GM19452 (cell line): ENCODE measurements around the gene ATP6V1G2.
"Not testable (repeated sequence)": the region's sequence is repeated elsewhere in the genome, so short reads cannot be mapped to it uniquely, and the experiment has no call there.

Source experiments
- ATAC-seq: cut with Tn5 transposase; IDR thresholded peaks from one replicate; pipeline ENCODE4 v1.9.1; 2021; ENCODE audit not compliant: unreplicated experiment

ATP6V1G2 gene

GRCh38 chr6:31529329-31530150 is 16.9 kb downstream of the ATP6V1G2 start:
- no peak for ATAC-seq

- no peak for ATAC-seq
These were observed 17.5 kb downstream of the ATP6V1G2 start, which contains the start of gene MCCD1 for GRCh38 chr6:31528821-31529328. Gene MCCD1, plus strand, starts transcription at chr6:31528962. Its CDS starts 53 bp downstream, at chr6:31529015.

- no peak for ATAC-seq
These were observed 18.1 kb downstream of the ATP6V1G2 start for GRCh38 chr6:31528307-31528777.

- ATAC-seq: no peak
These were observed 20.3 kb downstream of the ATP6V1G2 start for GRCh38 chr6:31525932-31526591.

- no peak for ATAC-seq
These were observed 20.9 kb downstream of the ATP6V1G2 start for GRCh38 chr6:31525553-31525931.

- ATAC-seq: no peak
These were observed 24.6 kb downstream of the ATP6V1G2 start for GRCh38 chr6:31521835-31522234.

GRCh38 chr6:31513456-31514165 is 32.8 kb downstream of the ATP6V1G2 start:
- no peak for ATAC-seq

- ATAC-seq: no peak
These were observed 36.4 kb downstream of the ATP6V1G2 start for GRCh38 chr6:31510007-31510406.

- not testable (repeated sequence) for ATAC-seq
These were observed 37.4 kb downstream of the ATP6V1G2 start for GRCh38 chr6:31509036-31509435.

GRCh38 chr6:31502586-31502985 is 43.8 kb downstream of the ATP6V1G2 start:
- no peak for ATAC-seq

- ATAC-seq: not testable (repeated sequence)
These were observed 46.8 kb downstream of the ATP6V1G2 start for GRCh38 chr6:31499648-31500047.

GRCh38 chr6:31498748-31499147 is 47.7 kb downstream of the ATP6V1G2 start:
- ATAC-seq: no peak

GRCh38 chr6:31497531-31498476 is 48.6 kb downstream of the ATP6V1G2 start, which contains the start of gene MICB:
Gene MICB, plus strand, starts transcription at chr6:31498145. Its CDS starts 49 bp downstream, at chr6:31498194.
- peak; percentile 52 for ATAC-seq

- ATAC-seq: not testable (repeated sequence)
These were observed 49.6 kb downstream of the ATP6V1G2 start for GRCh38 chr6:31496826-31497225.

- no peak for ATAC-seq
These were observed 50.8 kb downstream of the ATP6V1G2 start for GRCh38 chr6:31495580-31495979.
